ENCODE data around the gene ETS1.
"Not testable (repeated sequence)": the region's sequence is repeated elsewhere in the genome, so short reads cannot be mapped to it uniquely, and the experiment has no call there.

ETS1 gene

GRCh38 chr11:128465531-128465930 lies 121.8 kb downstream of the ETS1 start:
- DNase-seq (ENCODE audit: low read depth in 2 of 2), result no peak

- DNase-seq (ENCODE audit: low read depth in 2 of 2), result no peak
Observed at GRCh38 chr11:128464878-128465450, 122.4 kb downstream of the ETS1 start.

GRCh38 chr11:128463979-128464378 lies 123.4 kb downstream of the ETS1 start:
- no peak for DNase-seq (ENCODE audit: low read depth in 2 of 2)

- DNase-seq (ENCODE audit: low read depth in 2 of 2), result no peak
Observed at GRCh38 chr11:128463371-128463829, 124.0 kb downstream of the ETS1 start.

- no peak for DNase-seq (ENCODE audit: low read depth in 2 of 2)
Observed at GRCh38 chr11:128462922-128463321, 124.4 kb downstream of the ETS1 start.

- no peak for DNase-seq (ENCODE audit: low read depth in 2 of 2)
Observed at GRCh38 chr11:128462189-128462588, 125.2 kb downstream of the ETS1 start.

GRCh38 chr11:128458321-128458720 lies 129.0 kb downstream of the ETS1 start:
- no peak for DNase-seq (ENCODE audit: low read depth in 2 of 2)

GRCh38 chr11:128457874-128458273 lies 129.5 kb downstream of the ETS1 start:
- no peak for DNase-seq (ENCODE audit: low read depth in 2 of 2)

- DNase-seq (ENCODE audit: low read depth in 2 of 2), result no peak
Observed at GRCh38 chr11:128456566-128457268, 130.6 kb downstream of the ETS1 start.

- DNase-seq (ENCODE audit: low read depth in 2 of 2), result no peak
Observed at GRCh38 chr11:128455766-128456165, 131.6 kb downstream of the ETS1 start.

GRCh38 chr11:128453444-128454336 lies 133.7 kb downstream of the ETS1 start:
- DNase-seq (ENCODE audit: low read depth in 2 of 2), result no peak

GRCh38 chr11:128451652-128452470 lies 135.5 kb downstream of the ETS1 start:
- no peak for DNase-seq (ENCODE audit: low read depth in 2 of 2)

GRCh38 chr11:128450882-128451651 lies 136.3 kb downstream of the ETS1 start:
- DNase-seq (ENCODE audit: low read depth in 2 of 2), result no peak

GRCh38 chr11:128450425-128450824 lies 136.9 kb downstream of the ETS1 start:
- not testable (repeated sequence) for DNase-seq (ENCODE audit: low read depth in 2 of 2)

GRCh38 chr11:128448981-128449713 lies 138.2 kb downstream of the ETS1 start:
- no peak for DNase-seq (ENCODE audit: low read depth in 2 of 2)

- no peak for DNase-seq (ENCODE audit: low read depth in 2 of 2)
Observed at GRCh38 chr11:128448200-128448886, 139.0 kb downstream of the ETS1 start.

- DNase-seq (ENCODE audit: low read depth in 2 of 2), result no peak
Observed at GRCh38 chr11:128447233-128447632, 140.1 kb downstream of the ETS1 start.

- DNase-seq (ENCODE audit: low read depth in 2 of 2), result not testable (repeated sequence)
Observed at GRCh38 chr11:128445921-128446320, 141.4 kb downstream of the ETS1 start.

- no peak for DNase-seq (ENCODE audit: low read depth in 2 of 2)
Observed at GRCh38 chr11:128437136-128437535, 150.2 kb downstream of the ETS1 start.

- DNase-seq (ENCODE audit: low read depth in 2 of 2), result no peak
Observed at GRCh38 chr11:128434818-128435217, 152.5 kb downstream of the ETS1 start.

Measured in activated CD8-positive, alpha-beta memory T cell treated with anti-CD3 and anti-CD28 coated beads for 4 hours (primary cell).